GM12878 (cell line): ENCODE measurements around the gene RIPK3.

Experiments used
- EED ChIP-seq: sonication (generic); IDR thresholded peaks from 2 replicates; pipeline ENCODE4 v1.6.1; 2016; ENCODE audit warnings: antibody characterized with exemption, low read depth
- EP300 ChIP-seq, 2 experiments: fragments of 150-350 bp in 1 of 2; IDR thresholded peaks; 2 replicates each; pipeline ENCODE4 v1.6.1; 2011 to 2012; ENCODE audit warnings: low read depth in 2 of 2, low read length in 2 of 2, borderline replicate concordance in 1 of 2, improper control_type of control experiment in 1 of 2, inconsistent platforms in 1 of 2; ENCODE audit not compliant: control insufficient read depth in 1 of 2
- FOXK2 ChIP-seq: fragments of 450-650 bp; IDR thresholded peaks from 2 replicates; pipeline ENCODE4 v1.6.1; 2017; ENCODE audit warnings: mild to moderate bottlenecking, moderate library complexity
- NBN ChIP-seq: fragments of 450-650 bp; IDR thresholded peaks from 2 replicates; pipeline ENCODE4 v1.6.1; 2016
- POLR2A ChIP-seq: IDR thresholded peaks from 2 replicates; pipeline ENCODE4 v1.6.1; 2011; ENCODE audit warnings: low read depth, mild to moderate bottlenecking, low read length
- RAD21 ChIP-seq: IDR thresholded peaks from 2 replicates; pipeline ENCODE4 v1.6.1; 2011; ENCODE audit warnings: mild to moderate bottlenecking, low read depth, low read length, moderate library complexity; ENCODE audit not compliant: insufficient read depth
- RAD51 ChIP-seq: fragments of 450-650 bp; IDR thresholded peaks from 2 replicates; pipeline ENCODE4 v1.6.1; 2016; ENCODE audit warnings: moderate library complexity, mild to moderate bottlenecking, inconsistent platforms
- SUZ12 ChIP-seq: fragments of 200-600 bp; sonication (generic); IDR thresholded peaks from one replicate; pipeline ENCODE4 v1.6.1; 2018; ENCODE audit warnings: antibody characterized with exemption, mild to moderate bottlenecking; ENCODE audit not compliant: unreplicated experiment
- YY1 ChIP-seq: IDR thresholded peaks from 2 replicates; pipeline ENCODE4 v1.6.1; 2011; ENCODE audit warnings: low read depth, mild to moderate bottlenecking, low read length
- TF ChIP-seq, protein P1 (sequence below), 3 experiments: IDR thresholded peaks in 2 of 3; conservative IDR thresholded peaks in 1 of 3; 2 replicates each; pipeline ENCODE4 v1.5.1; 2011; ENCODE audit warnings: low read depth in 3 of 3, low read length in 3 of 3, mild to moderate bottlenecking in 3 of 3, control low read depth in 2 of 3, moderate library complexity in 2 of 3, inconsistent platforms in 1 of 3, mixed read lengths in 1 of 3; ENCODE audit not compliant: control insufficient read depth in 2 of 3, insufficient read depth in 1 of 3; ENCODE audit errors: extremely low read depth in 1 of 3

DNA sequence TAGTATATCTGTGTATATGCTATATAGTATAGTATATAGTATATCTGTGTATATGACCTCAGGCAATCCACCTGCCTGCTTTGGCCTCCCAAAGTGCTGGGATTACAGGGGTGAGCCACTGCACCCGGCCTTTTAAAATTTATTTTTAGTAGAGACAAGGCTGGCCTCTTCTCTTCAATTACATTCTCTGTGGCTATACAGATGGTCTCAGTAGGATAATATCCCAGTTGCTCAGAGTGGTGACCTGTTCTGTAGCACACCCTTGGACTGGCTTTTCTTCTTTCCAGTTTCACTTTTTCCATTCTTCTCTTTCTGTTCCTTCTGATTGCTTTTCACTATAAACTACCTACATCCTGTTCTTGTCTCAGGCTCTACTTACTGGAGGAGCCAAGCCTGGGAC, 25.1 kb upstream of the RIPK3 start:
- TF ChIP-seq RAD21 (no peak), EP300 (IDR thresholded peaks at IDR 0.05; ENCODE audit: borderline replicate concordance in 1 of 2, control insufficient read depth in 1 of 2, low read depth in 2 of 2, low read length in 2 of 2) (no peak), EED (no peak), POLR2A (no peak), NBN (no peak), RAD51 (no peak), YY1 (no peak), SUZ12 (no peak), FOXK2 (no peak)
- TF ChIP-seq, protein P1, sequence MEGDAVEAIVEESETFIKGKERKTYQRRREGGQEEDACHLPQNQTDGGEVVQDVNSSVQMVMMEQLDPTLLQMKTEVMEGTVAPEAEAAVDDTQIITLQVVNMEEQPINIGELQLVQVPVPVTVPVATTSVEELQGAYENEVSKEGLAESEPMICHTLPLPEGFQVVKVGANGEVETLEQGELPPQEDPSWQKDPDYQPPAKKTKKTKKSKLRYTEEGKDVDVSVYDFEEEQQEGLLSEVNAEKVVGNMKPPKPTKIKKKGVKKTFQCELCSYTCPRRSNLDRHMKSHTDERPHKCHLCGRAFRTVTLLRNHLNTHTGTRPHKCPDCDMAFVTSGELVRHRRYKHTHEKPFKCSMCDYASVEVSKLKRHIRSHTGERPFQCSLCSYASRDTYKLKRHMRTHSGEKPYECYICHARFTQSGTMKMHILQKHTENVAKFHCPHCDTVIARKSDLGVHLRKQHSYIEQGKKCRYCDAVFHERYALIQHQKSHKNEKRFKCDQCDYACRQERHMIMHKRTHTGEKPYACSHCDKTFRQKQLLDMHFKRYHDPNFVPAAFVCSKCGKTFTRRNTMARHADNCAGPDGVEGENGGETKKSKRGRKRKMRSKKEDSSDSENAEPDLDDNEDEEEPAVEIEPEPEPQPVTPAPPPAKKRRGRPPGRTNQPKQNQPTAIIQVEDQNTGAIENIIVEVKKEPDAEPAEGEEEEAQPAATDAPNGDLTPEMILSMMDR (IDR thresholded peaks at IDR 0.05 in 2 of 3, conservative IDR thresholded peaks at IDR 0.05 in 1 of 3; ENCODE audit: control insufficient read depth in 2 of 3, extremely low read depth in 1 of 3, insufficient read depth in 1 of 3, low read depth in 3 of 3, low read length in 3 of 3) = no peak
